GM21381 (cell line): Measurements from ENCODE around the gene NHEJ1.
A peak's percentile ranks its signal among the peaks of the same experiment; 100 is the strongest.

ENCODE experiments used
- ATAC-seq: cut with Tn5 transposase; IDR thresholded peaks from one replicate; pipeline ENCODE4 v1.9.1; 2021; ENCODE audit warnings: mild to moderate bottlenecking, moderate library complexity; ENCODE audit not compliant: unreplicated experiment

The NHEJ1 gene

GRCh38 chr2:219168526-219168925 lies 7.9 kb upstream of the NHEJ1 start:
- ATAC-seq, result no peak

GRCh38 chr2:219167997-219168396 lies 7.4 kb upstream of the NHEJ1 start:
- ATAC-seq, result no peak

DNA sequence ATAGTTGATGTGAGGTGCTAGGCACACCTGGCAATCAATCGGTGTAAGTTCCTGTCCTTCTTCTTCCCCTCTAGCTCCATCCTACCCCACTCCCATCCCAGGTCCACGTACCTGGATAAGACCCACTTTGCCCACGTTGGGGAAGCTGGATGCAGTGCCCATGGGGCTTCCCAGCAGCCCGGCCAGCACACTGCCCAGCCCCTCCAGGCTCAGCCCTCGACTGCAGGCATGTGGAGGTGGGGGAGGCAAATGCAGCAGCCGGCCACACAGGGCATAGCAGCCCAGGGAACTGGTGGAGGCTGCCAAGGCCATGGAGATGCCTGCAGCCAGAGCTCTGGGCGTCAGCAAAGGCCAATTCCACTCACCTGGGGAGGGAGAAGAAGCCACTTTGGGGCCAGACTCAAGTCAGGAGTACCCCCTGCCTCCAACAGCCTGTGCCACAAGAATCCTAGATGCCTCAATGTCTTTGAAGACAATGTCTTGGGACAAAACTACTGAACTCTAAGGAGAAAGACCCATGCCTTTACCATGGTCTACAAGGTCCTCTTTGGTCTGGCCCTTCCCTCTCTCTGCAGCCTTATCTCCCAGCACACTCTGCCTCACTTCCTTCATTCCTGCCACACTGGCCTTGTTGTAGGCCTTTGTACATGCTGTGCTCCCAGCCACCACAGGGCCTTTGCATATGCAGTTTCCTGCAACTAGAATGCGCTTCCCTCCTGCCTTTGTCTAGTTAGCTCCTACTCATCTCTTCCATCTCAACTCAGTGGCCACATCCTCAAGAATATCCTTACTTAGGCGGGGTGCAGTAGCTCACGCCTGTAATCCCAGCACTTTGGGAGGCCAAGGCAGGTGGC lies 4.7 kb upstream of the NHEJ1 start:
- no peak for ATAC-seq

- ATAC-seq, result no peak
These were observed 2.5 kb upstream of the NHEJ1 start for GRCh38 chr2:219163156-219163555.

GRCh38 chr2:219161097-219161496 lies 482 bp upstream of the NHEJ1 start:
- no peak for ATAC-seq

- peak; percentile 1 for ATAC-seq
These were observed 837 bp downstream of the NHEJ1 start for GRCh38 chr2:219159771-219160185.

- no peak for ATAC-seq
These were observed 2.0 kb downstream of the NHEJ1 start for GRCh38 chr2:219158586-219158985.

GRCh38 chr2:219158025-219158424 lies 2.6 kb downstream of the NHEJ1 start:
- no peak for ATAC-seq

- no peak for ATAC-seq
These were observed 3.2 kb downstream of the NHEJ1 start for GRCh38 chr2:219157396-219157795.

- no peak for ATAC-seq
These were observed 5.5 kb downstream of the NHEJ1 start for GRCh38 chr2:219155054-219155644.

DNA sequence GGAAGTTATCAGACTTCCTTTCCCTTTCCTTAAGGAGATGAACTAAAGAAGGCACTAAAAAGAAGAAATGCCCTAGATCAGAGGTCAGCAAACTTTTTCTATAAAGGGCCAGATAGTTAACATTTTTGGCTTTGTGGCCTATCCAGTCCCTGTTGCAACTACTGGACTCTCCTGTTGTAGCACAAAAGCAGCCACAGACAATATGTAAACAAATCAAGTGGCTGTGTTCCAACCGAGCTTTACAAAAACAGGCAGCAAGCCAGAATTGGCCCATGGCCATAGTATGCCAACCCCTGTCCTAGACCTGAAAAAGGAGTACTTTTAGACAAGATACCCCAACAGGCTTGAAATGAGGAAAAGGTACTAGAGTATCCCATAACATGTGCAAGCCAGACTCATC lies 10.9 kb downstream of the NHEJ1 start:
- no peak for ATAC-seq

- ATAC-seq, result no peak
These were observed 18.3 kb downstream of the NHEJ1 start for GRCh38 chr2:219142329-219142728.

- ATAC-seq, result no peak
These were observed 19.9 kb downstream of the NHEJ1 start for GRCh38 chr2:219140722-219141121.

- ATAC-seq, result no peak
These were observed 26.6 kb downstream of the NHEJ1 start for GRCh38 chr2:219133976-219134375.

- no peak for ATAC-seq
These were observed 28.9 kb downstream of the NHEJ1 start for GRCh38 chr2:219131744-219132143.

DNA sequence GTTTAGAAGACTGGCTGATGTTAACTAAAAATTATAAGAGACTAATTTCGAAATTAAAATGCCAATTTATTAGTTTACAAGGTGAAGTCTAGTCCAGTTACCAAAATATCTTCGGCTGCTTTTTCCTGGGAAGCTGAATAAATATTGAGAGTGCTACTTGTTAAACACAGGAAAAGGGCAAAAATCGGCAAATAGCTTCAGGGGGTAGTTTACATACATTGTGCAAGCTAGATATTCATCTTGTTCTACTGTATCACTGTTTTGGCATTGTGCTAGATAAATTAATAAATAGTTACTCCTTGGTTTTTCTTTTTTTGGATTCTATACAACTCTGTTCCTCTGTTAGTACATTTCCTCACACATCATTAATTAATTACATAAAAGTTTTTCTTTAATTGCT lies 29.3 kb downstream of the NHEJ1 start:
- ATAC-seq, result no peak

DNA sequence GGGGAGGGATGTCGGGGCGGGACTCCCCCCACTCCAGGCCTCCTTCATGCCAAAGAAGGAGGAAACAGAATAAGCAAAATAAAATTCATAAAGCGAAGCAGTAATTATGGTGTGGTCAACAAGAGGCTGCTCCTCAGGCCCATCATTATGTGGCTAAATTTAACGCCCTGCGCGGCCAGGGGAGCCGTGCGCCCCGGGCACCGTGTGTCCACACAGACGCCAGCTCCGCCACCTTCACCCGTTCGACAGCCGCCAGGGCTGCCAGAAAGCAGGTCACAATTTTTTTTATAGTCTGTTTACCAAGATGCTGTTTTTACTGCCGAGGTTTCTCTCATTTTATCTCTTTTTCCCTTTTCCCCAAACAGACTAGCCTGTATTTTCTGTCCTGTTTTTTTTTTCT lies 31.0 kb downstream of the NHEJ1 start:
- no peak for ATAC-seq

DNA sequence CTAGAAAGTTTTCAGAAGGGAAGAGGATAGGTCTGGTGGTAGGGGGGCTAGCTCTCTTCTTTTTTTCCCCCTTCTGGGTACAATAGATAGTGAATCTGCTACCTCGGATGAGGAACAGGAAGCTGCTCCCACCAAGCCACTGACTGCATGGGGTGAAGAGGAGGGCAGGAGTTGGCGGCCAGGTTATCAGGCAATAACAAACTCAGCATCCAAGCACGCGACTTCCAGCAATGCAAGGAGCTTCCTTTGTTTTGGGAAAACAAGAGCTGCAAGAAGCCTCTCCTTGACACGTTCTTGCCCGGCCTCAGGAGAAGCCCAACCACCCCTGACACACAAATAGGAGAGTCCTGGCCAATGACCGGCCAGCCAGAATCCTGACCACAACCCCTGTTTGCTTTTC lies 32.2 kb downstream of the NHEJ1 start:
- ATAC-seq, result no peak

GRCh38 chr2:219127037-219127635 lies 33.5 kb downstream of the NHEJ1 start:
- no peak for ATAC-seq

GRCh38 chr2:219126555-219126954 lies 34.1 kb downstream of the NHEJ1 start:
- ATAC-seq, result no peak

DNA sequence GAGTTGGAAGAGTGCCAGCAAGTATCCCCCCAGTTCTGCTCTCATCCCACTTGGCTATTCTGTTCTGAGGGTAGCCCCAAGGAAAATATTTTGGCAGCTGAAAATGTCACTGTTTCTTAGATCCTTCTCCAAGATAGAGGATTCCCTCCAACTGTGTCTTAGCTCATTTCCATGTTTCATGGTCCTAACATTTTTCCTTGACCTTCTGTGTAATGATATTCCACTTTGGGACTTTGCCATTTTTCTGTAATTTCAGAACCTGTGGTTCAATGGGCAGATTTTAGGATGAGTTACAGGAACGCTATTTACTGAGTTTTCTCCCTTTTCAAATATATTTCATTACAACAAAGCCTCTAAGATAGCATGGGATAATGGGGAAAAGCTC lies 34.7 kb downstream of the NHEJ1 start:
- ATAC-seq, result no peak

GRCh38 chr2:219125225-219125885 lies 35.3 kb downstream of the NHEJ1 start:
- ATAC-seq, result no peak
